ENCODE results near the gene KCNMA1.

The KCNMA1 gene

DNA sequence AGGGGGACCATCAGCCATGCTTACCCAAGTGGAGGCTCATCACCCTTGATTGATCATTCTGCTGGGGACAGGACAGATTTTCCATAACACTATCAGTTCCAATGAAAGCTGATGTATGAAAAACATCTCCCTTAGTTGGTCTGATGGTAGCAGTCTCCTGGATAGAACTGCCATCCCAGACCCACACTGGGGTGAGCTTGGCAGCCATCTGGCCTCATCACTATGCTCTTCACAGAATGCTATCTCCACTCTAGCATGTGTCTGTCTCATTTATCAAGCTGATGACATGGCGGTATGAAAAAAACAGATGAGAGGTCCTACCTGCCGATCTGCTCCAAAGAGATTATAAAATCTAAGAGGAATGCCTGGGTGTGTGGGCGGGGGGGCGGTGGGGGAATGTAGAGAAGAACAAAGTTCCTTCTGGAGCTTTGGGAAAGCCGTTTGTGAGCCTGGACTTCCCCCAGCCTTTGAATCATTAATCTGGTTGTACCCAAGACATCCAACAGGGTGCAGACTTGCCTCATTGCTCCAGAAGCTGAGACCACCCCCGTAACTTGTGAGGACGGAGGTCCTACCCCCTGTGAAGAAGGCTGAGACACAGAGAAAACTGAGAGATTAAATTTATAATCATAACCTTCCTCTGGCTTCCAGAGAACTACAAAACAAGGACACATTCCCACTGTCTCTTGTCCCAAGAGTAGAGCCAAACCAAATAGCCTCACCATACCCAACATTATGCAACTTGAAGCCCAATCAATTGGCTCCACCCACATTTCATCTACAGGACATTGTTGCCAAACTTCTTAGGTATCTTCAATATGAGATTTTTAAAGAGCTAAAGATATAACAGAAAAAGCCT, 340.8 kb downstream of the KCNMA1 start:
- no peak for DNase-seq (ENCODE audit: low read depth)

GRCh38 chr10:77293773-77294172, 343.8 kb downstream of the KCNMA1 start:
- no peak for DNase-seq (ENCODE audit: low read depth)

DNA sequence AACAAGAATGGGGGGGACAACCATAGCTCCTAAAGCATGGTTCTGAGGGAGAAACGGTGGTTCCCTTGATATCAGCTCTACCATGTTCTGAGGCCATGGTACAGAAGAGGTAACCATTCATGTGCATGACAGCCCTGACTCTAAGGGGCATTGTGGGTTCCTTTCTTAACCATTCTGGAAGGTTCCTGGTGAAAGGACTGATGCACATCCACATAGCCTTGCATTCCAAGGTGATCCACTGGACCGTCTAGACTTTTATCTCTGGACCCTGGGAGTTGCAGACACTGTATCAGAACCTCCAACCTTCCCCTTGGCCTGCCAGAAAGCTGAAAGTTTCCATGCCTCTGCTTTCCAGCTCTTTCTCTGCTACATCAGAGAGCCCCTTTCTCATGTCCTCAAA, 344.3 kb downstream of the KCNMA1 start:
- no peak for DNase-seq (ENCODE audit: low read depth)

GRCh38 chr10:77291596-77292505, 345.8 kb downstream of the KCNMA1 start:
- DNase-seq (ENCODE audit: low read depth) = no peak

DNA sequence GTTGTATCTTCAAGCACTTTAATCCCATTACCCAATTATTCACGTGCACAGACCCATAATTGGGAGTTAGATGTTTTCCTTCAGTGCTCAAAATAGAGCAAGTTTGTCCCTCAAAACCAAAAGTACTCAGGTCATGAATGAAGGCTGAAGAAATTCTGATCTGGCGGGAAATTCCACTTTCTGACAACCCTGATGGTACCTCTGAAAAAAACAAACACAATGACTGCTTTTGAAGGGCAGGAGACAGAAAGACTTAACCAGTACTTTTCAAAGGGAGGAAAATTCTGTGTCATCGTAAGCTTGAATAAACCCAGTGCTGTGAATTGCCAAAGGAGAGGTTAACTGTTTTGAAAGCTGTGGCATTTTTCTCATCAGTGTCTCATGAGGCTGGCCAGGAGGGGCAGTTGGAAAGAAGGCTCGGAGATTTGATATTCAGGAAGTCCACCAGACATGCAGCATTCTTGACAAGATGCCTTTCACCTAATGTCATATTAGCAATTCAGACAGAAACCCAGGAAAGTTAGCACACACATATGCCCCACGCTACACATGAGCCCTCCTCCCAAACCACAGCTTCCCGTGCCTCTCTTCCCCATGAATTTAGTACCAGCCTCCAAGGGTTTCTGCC, 347.0 kb downstream of the KCNMA1 start:
- DNase-seq (ENCODE audit: low read depth) = no peak

GRCh38 chr10:77289790-77290189, 347.8 kb downstream of the KCNMA1 start:
- DNase-seq (ENCODE audit: low read depth) = no peak

- no peak for DNase-seq (ENCODE audit: low read depth)
Observed at GRCh38 chr10:77289027-77289501, 348.5 kb downstream of the KCNMA1 start.

DNA sequence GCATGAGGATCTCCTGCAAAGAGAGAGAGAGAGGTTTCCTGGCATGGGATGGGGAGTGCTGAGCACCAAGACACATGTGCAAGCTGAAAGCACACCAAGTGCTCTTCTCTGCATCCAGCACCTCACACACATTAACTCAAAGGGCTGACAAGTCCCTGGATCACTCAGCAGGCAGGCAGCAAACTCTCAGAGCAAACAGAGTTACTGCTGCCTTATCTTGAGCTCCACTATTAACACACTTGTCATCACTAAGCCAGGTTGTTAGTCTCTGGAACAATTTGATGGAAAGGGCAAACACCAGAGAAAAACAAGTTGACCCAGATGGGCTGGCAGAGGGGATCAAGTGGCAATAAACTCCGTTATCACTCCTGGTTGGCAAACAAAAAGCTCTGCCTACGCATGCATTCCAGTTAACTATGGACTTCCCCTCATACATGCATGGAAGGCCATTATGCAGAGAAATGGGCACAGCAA, 349.9 kb downstream of the KCNMA1 start:
- no peak for DNase-seq (ENCODE audit: low read depth)

DNA sequence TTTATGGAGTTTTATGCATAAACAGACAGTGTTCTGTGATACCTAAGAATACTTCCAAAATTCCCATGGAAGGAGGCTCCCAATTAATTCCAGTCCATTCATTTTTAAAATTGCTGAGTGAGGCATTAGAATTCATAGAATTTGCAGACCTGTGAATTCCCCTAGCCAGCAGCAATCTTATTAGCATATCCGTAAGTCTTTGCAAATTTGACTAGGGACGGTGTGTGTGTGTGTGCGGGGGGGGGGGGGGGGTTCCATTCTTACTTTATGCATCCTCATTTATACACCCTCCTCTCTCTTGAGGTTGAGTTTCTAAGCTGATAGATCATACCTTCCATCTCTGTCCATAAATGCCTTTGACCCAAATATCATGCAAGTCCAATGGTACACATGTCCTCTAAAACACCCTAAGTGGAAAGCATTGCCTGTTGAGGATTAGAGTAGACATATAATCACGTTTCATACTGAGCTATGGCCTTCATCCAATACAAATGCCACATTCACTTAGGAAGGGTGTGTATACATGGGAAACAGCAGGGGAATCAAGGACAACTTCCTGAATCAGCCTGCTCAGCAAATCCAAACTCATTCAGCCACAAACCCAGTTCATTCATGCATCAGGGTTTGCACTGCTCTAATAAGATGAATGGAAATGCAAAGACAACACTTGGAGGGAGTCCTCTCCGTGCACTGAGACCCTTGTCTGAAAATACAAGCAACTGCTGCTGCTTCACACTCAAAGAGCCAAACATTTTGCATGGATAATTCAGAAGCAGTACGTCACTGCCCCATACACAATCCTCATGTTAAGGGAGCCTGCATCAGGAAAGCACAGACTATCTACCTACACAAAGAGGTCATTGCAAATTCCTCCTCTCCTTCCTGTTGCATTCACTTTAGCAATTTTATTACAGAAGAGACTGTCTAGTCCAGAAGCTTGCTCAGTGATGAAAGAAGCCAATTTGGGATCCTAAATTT, 350.8 kb downstream of the KCNMA1 start:
- DNase-seq (ENCODE audit: low read depth) = no peak

GRCh38 chr10:77285529-77286182, 352.0 kb downstream of the KCNMA1 start:
- no peak for DNase-seq (ENCODE audit: low read depth)

- no peak for DNase-seq (ENCODE audit: low read depth)
Observed at GRCh38 chr10:77284797-77285196, 352.8 kb downstream of the KCNMA1 start.

- DNase-seq (ENCODE audit: low read depth) = no peak
Observed at GRCh38 chr10:77283326-77283725, 354.3 kb downstream of the KCNMA1 start.

DNA sequence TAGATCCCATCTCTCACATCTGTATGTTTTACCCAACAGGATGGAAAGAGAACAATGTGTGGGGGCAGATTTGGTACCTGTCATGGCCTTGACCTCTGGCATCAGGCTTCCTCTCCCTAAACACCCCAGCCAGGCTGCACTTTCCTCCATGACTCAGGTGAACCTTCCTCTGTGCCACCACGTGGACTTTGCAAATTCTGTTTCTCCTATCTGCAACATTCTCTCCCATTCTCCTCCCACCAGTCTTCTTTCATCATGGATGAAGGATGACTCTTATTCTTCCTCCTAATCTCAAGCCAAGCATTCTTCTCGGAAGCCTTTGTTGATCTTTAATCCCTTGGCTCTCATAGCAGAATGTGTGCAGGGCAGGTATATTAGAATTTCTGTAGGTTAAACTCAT, 355.4 kb downstream of the KCNMA1 start:
- DNase-seq (ENCODE audit: low read depth) = no peak

DNA sequence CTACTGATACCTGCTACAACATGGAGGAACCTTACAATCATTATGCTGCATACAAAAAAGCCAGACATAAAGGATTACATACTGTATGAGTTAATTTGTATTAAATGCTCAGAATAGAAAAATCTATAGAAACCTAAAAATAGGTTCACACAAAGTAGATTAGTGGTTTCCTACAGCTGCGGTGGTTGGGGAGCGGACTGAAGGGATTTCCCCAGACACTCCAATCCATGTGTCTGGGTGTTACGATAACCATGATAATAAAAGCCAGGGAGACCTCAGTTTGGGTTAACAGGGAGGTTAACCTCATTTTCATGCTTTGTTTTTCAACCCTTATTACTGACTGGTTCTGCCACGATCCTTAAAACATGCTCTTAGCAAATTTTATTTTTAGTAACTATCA, 355.9 kb downstream of the KCNMA1 start:
- DNase-seq (ENCODE audit: low read depth) = no peak

DNA sequence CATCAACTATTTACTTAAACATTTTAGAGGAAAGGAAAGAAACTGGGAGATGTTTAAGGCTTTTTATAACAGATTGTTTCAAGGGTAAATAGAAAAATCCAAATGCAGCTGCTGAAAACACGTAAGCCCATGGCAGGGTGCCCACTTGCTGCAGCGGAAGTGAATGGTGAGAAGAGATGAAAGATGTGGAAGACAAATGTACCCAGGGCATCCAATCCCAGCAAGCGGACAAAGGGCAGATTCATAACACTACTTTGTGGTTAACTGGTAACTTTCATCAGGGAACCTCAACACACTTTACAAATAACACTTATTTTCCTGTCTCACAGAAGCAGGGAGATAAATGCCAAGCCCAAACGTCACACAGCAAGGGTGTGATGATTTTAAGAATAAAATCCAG, 358.4 kb downstream of the KCNMA1 start:
- no peak for DNase-seq (ENCODE audit: low read depth)

DNA sequence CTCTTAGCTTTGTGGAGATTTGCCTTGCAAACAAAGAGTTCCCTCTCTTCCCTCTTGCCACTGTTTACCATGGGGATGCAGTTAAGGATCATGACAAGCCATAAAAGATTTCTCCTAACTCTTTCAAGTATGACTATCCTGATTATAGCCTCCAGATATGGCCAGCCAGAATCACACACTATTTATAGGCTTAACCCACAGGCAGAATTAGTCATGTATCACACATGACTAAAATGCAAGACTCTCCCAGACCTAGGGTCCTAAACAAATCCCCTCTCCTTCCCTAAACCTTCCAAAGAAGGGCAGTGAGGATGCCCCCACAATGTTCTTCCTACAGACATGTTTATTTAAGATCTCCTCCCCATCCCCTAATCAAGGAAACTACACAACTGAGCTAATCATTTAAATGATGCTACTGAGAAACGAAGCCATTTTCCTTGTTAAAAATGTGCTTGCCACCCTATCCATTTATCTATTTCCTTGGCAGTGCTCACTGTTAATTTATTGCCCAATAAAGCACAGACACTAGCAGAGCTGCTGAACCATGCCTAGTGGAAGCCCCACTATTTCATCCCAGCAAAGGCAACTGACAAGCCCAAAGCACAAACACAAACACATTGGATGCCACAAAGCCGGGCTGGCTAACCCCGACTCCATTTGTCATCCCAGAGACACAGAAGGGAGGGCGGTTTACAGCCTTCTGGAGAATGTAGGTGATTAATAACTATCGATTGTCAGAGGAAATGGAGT, 363.4 kb downstream of the KCNMA1 start:
- no peak for DNase-seq (ENCODE audit: low read depth)

GRCh38 chr10:77269163-77269562, 368.4 kb downstream of the KCNMA1 start:
- no peak for DNase-seq (ENCODE audit: low read depth)

DNA sequence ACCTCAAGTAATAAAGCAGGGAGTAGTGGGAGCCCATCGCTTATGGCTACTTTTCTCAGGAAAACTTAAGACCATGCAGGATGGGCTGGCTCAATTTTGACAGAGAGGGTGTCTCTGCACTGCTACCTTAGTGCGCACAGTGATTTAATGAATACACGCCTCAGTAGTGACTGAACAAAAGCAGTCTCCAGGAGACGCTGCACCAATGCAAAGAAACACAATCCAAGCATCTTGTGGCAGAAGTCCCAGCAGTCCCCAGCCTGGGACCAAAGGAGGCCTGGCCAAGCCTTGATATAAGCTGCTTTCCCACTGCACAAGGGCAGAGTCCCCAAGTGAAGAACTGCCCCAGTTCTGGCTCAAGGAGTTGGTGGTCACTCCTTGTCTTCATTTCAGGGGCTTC, 368.9 kb downstream of the KCNMA1 start:
- no peak for DNase-seq (ENCODE audit: low read depth)

DNA sequence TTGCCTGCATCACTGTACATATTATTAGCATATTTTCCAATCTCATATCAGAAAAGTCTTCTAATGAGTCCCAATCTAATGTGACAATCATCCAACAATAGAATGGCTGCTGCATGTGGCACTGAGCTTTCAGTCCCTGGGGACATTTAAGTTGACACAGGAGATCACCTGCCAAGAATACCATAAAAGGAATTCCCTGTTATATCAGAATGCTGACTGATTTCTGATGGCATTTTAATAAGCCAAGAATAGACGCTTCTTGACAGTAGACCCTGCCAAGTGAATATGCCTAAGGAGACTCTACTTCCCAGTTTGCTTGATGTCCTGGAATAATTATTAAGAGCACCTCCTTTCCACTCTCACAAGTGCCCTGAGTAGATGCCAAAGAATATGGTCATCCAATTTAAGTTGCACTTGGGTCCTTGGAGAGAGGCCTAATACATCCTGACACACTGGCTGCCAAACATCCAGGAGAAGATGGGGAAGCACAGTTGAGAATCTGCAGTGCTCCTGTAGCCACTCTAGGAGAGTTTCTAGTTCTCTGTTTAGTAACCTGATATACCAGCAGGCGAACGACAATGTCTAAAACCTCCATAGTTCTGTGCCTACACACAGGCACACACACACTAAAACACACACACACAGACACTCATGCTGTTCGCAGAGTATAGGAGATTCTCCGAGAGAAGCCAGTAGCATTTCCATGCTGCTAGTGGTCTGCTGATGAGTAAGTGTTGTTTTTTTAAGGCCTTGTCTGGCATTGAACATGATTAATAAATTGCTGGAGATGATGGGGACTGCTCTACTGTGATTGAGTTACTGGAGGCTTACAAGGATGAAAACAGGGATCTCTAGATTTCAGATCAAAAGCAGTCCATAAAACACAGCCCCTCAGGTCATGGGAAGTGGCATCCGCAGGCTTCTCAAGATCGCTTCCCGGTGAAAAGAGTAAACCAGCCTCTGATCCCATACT, 369.6 kb downstream of the KCNMA1 start:
- no peak for DNase-seq (ENCODE audit: low read depth)
